Kidney epithelial cell (primary cell): ENCODE measurements around the gene GPR89B. TPM values are rescaled to one million over a fixed set of nuclear protein-coding genes. Genes with fewer than 3 reads are reported as not detected.
"Not testable (repeated sequence)": the region's sequence is repeated elsewhere in the genome, so short reads cannot be mapped to it uniquely, and the experiment has no call there.

Source experiments
- DNase-seq: peaks from one replicate; pipeline ENCODE4 v3.0.0-alpha.2; 2010; ENCODE audit warnings: low read depth
- H3K27me3 ChIP-seq: 2 replicates; pipeline ENCODE4 v1.6.0; 2011; ENCODE audit warnings: low read length; ENCODE audit not compliant: control insufficient read depth, insufficient read depth
- H3K36me3 ChIP-seq: 2 replicates; pipeline ENCODE4 v1.5.1; 2011; ENCODE audit warnings: low read length; ENCODE audit not compliant: control insufficient read depth, insufficient read depth
- H3K4me3 ChIP-seq: 2 replicates; pipeline ENCODE4 v1.5.1; 2011; ENCODE audit warnings: low read depth, mild to moderate bottlenecking, control low read depth, low read length
- CTCF ChIP-seq: IDR thresholded peaks from 2 replicates; pipeline ENCODE4 v1.5.1; 2011; ENCODE audit warnings: mild to moderate bottlenecking, moderate library complexity, low read length, control low read depth, inconsistent platforms; ENCODE audit not compliant: insufficient read depth, poor library complexity, severe bottlenecking
- total RNA-seq: library from RNA; depleted of rRNA; stranded (reverse); fragments of >200 nt; gene quantifications from 2 replicates; pipeline ENCODE4 v1.2.3, GENCODE V29; 2015

Gene GPR89B
- total RNA-seq, 1 donor from 2014 or later, result 14.4 TPM

- TF ChIP-seq CTCF, result no peak
- Histone ChIP-seq H3K27me3 (no peaks in the 10 kb centered on the region), H3K4me3 (no peak overlapping the region), H3K36me3 (no peaks in the 10 kb centered on the region)
- DNase-seq, result no peak
These were observed 23.5 kb upstream of the GPR89B start for GRCh38 chr1:147904726-147905125.

DNA sequence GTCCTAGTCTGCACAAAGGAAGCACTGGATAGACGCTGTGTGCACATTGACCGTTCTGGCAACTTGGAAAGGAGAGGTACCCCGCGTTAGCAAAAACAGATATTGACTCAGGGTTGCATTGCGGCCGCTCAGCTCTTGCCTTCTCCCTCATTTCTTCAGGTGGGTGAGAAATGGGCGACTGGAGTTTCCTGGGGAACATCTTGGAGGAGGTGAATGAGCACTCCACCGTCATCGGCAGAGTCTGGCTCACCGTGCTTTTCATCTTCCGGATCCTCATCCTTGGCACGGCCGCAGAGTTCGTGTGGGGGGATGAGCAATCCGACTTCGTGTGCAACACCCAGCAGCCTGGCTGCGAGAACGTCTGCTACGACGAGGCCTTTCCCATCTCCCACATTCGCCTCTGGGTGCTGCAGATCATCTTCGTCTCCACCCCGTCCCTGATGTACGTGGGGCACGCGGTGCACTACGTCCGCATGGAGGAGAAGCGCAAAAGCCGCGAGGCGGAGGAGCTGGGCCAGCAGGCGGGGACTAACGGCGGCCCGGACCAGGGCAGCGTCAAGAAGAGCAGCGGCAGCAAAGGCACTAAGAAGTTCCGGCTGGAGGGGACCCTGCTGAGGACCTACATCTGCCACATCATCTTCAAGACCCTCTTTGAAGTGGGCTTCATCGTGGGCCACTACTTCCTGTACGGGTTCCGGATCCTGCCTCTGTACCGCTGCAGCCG is 20.3 kb upstream of the GPR89B start:
- no peaks in the 10 kb centered on the region for H3K36me3 ChIP-seq
- TF ChIP-seq CTCF, result no peak
- DNase-seq, result no peak
- no peak overlapping the region for H3K4me3 ChIP-seq
- H3K27me3 ChIP-seq, result no peaks in the 10 kb centered on the region

- Histone ChIP-seq H3K27me3 (no peaks in the 10 kb centered on the region), H3K4me3 (no peak overlapping the region), H3K36me3 (no peaks in the 10 kb centered on the region)
- no peak for TF ChIP-seq CTCF
- DNase-seq, result no peak
These were observed 15.7 kb upstream of the GPR89B start for GRCh38 chr1:147912553-147912952.

DNA sequence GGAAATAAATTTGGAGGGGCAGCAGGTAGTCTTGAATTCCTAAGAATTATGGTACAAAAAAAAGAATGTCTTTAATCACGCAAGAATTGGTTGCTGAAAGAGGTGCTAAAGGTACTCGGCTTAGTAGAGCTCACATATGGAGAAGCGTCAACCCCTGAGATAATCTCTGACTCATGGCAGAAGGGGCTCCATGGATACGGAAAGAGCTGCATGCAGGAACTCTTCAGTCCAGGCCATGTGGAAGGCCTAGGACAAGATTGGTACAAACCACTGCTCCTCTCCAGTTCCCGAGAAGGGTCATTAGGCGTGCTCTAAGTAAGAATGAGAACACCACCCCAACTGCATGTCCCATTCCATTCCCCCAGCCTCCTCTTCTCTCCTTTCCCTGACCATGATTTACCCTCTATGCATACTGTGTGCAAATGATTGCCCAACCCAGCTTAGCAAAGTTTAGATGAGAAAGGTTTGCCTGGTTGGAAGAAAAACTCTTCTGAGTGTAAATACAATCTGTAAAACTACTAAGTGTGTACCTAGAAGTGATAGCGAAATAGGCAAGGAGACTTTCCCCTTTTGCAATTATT is 14.8 kb upstream of the GPR89B start:
- no peaks in the 10 kb centered on the region for H3K36me3 ChIP-seq
- no peak for TF ChIP-seq CTCF
- DNase-seq, result no peak
- H3K27me3 ChIP-seq, result no peaks in the 10 kb centered on the region
- H3K4me3 ChIP-seq, result no peak overlapping the region

- Histone ChIP-seq H3K27me3 (no peaks in the 10 kb centered on the region), H3K4me3 (no peak overlapping the region), H3K36me3 (no peaks in the 10 kb centered on the region)
- no peak for DNase-seq
- TF ChIP-seq CTCF, result no peak
These were observed 8.3 kb upstream of the GPR89B start for GRCh38 chr1:147919896-147920295.

DNA sequence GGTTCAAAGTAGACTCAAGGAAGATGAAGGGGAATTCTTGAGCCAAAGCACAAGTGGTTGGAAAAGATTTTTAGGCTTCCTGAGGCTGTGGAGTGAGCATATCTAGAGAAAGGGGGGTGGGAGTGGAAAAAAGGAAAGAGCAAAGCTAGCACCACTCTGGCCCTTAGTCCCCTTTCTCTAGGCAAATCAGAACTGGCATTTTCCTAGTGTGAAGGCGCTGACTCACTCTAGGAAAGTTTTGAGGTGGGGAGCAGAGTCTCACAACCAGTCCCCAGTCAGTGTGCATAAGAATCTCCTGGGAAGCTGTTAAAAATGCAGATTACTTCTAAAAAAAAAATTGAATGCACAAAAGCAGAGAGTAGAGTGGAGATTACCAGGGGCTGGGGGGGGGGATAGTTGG is 3.4 kb upstream of the GPR89B start:
- Histone ChIP-seq H3K36me3 (no peaks in the 10 kb centered on the region), H3K27me3 (no peaks in the 10 kb centered on the region), H3K4me3 (no peak overlapping the region)
- TF ChIP-seq CTCF, result no peak
- no peak for DNase-seq

DNA sequence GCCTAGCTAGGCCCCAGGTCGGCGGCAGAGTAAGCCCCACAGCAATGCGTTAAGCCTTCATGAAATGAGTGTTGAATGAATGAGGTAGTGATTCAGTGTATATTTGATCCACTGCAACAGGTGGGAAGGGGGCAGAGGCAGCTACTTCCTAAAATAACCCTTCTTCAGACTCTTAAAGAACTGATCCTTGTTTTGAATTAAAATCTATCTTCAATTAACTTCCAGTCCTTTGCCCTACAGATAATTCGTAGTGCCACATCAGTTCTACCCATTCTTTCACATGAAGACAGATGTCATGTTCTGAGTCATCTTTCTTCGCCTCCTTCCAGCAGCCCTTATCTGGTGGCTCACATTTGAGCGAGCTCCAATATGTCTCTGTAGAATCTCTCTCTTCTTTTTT is 1.0 kb upstream of the GPR89B start:
- not testable (repeated sequence) for H3K27me3 ChIP-seq, H3K4me3 ChIP-seq, DNase-seq

GRCh38 chr1:147927689-147928088 is 531 bp upstream of the GPR89B start:
- not testable (repeated sequence) for DNase-seq, H3K27me3 ChIP-seq

More for the DNA sequence above, 1.0 kb upstream of the GPR89B start:
- H3K36me3 ChIP-seq, result not testable (repeated sequence)

More at GRCh38 chr1:147927689-147928088, 531 bp upstream of the GPR89B start:
- not testable (repeated sequence) for H3K4me3 ChIP-seq, H3K36me3 ChIP-seq
